HS-27A (cell line): ENCODE results near the gene RUFY1.

Experiments used
- DNase-seq: peaks from one replicate; pipeline ENCODE4 v3.0.0-alpha.2; 2012; ENCODE audit warnings: low read depth, missing footprints

The RUFY1 gene

DNA sequence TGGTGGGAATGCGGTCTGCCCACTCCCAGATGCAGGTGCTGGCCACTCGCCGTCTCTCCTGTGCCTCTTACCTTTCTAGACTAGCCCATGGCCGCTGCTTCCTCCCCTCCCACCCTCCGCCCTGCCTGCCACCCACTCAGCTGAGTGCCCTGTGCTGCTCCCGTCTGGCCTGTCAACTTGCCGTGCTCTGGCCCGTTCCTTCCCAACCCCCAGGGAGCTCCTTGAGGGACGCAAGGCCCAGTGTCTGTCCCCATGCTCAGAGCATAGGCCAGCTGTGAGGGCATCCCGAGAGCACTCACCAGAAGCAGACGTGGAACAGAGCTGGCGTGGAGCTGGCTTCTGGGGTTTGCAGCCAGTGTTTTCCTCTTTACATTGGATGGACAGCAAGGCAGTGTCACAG, 53.0 kb downstream of the RUFY1 start:
- no peak for DNase-seq

- DNase-seq, result no peak
Measured at GRCh38 chr5:179605026-179605833, 54.9 kb downstream of the RUFY1 start.

- DNase-seq, result no peak
Measured at GRCh38 chr5:179606071-179606909, 55.9 kb downstream of the RUFY1 start.

DNA sequence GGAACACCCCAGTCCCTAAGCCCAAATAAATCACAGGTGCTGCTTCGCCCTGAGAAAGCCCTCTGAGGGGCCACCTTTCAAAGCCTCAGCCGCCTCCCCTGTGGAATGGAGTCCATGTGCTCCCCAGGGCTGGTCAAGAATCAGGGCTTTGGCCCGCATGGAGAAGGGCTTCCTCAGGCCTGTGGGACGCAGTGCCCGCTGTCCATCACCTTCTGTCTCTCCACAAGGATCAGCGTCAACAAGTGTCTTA, 56.5 kb downstream of the RUFY1 start:
- DNase-seq, result no peak

DNA sequence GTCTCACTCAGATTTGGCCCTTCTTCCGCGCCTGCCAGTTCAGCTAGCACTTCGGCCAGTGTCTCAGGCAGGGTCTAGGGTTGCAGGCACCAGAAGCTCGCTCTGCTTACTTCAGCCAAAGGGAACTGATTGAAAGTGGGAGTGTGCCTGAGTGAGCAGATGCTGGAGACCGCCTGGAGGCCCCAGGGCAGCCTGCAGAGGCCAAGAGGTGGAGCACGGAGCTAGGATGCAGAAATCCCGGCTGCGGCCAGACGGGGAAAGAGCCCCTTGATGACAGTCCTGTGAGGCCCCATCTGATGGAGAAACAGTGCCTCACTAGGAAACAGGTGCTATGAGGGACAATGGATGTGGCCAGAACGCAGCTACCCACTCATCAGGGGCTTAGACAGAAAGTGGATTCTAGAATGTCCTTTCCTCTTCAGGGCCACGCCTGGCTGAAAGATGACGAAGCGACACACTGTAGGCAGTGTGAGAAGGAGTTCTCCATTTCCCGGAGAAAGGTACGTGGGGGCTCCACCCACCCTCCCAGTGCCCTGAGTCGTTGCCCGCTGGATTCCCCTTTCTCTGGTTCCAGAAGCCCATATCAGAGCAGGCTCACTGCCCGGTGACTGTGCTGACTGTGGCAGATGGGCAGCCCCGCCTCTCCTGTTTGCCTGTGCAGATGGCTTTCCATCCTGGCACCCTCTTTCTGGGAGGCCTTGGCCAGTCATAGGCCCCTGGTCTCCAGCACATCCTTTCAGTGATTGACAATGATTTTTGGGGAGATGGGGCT, 57.0 kb downstream of the RUFY1 start:
- no peak for DNase-seq

DNA sequence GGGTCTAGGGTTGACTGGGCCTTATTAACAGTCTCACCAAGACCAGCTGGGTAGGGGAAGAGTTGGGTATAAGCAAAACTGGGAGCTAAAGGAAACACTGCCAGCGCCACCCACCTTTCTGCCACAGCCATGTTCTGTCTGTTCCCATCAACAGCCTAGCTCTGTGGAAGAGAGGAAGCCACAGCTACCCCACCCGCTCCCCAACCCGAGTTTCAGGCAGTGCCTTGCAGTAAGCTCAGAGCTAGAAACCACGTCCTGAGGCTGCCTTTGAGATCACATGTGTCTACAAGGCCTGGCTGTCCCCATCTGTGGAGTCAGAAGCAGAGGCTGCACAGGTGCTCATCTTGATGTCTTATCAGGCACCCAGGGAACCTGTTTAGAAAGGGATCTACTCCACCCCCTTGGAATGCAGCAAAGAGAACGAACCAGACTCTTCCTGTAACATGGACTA, 57.8 kb downstream of the RUFY1 start:
- DNase-seq, result no peak

- no peak for DNase-seq
Measured at GRCh38 chr5:179609834-179610108, 59.4 kb downstream of the RUFY1 start.

GRCh38 chr5:179610109-179610902, 60.0 kb downstream of the RUFY1 start:
- no peak for DNase-seq

DNA sequence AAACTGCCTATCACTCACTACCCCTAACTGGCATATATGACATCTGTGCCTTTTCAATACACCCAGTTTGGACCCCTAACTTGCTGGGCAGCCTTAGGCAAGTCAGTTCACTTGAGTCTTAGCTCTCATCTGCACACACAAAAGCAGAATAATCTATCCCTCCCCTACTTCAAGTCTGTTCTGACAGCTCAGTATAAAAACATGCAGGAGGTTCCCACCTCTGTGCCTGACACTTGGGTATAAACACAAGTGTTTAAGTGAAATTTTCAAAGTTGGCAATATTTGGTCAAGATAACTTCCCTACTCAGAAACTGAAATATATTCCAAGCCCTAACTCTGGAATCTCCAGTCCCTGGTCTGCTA, 60.5 kb downstream of the RUFY1 start:
- DNase-seq, result no peak

DNA sequence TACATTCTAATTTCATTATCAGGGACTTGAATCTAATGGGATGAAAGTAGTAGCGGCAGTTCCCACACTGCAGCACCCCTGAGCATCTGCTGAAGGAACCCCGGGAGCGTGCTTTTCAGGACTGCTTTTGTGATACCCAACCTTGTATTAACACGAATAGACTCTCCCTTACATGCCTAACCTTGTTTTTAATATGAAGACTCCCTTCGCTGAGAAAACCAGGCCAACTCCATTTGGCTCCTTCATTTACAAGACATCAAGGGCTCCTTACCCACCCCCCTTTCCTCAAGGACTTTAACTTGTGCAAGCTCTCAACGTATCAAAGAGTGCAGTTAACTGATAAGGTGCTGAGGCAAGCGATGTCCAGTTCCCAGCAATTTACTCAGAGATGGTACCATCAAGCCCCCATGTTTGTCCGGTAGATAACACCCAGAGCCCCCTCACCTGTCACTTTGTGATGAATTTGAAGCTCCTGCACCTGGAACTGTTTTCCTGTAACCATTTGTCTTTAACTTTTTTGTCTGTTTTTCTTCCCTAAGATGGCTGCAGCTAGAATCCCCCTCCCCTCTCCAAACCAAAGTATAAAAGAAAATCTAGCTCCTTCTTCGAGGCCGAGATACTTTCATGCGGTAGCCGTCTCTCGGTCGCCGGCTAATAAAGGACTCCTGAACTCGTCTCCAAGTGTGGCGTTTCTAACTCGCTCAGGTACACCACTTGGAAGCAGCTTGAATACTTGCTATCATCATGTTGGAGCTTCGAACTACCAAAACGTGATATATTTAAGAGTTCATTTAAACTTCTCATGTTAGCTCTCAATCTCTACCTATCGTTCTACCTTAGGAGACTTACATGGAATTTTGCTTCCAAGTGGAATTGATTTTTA, 62.5 kb downstream of the RUFY1 start:
- no peak for DNase-seq

GRCh38 chr5:179613460-179614071, 63.2 kb downstream of the RUFY1 start:
- no peak for DNase-seq

GRCh38 chr5:179614745-179615144, 64.4 kb downstream of the RUFY1 start:
- DNase-seq, result no peak

- no peak for DNase-seq
Measured at GRCh38 chr5:179615203-179615602, 64.8 kb downstream of the RUFY1 start.

GRCh38 chr5:179616002-179616594, 65.7 kb downstream of the RUFY1 start:
- DNase-seq, result no peak

DNA sequence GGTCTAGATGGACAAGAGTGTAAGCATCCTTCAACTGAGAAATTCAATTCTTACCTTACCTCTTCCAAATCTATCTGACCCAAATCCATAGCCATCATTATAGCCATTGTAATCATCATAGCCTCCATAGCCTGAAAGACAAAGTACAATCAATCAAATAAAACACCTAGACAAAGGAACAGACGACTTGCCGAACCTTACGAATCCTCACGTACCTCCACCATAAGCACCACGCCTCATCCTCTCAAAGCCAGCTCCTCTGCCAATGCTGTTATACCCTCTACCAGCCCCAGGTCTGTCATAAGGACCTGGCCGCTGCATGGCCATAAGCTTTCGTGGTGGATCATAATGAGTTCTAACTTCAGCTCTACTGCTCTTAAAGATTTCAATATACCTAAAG, 67.6 kb downstream of the RUFY1 start:
- no peak for DNase-seq

DNA sequence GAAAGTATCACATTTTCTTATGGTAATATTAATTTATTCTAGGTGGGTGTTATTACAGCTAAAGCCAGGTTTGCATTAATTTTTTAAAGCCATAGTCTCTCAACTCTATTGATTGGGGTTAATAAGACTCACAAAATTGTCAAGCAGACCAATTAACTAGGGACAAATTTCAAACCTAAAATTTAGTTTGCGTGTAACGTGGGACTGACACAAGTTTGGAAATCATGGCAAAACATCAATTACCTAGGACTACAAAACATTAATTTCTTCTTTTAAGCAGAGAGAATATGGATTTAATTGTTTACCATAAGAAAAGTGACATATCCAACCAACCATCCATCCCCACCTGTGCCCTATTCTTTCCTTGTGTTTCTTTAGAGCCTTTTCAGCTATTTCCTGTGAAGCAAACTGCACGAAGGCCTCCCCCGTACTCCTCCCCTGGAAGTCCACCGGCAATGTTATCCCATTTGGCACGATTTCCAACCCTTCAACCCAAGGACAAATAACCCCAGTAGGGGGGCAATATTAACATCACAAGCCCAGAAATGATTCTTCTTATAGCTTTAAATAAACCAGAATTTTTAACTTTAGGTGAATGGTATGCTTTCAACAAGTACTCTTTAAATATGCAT, 68.7 kb downstream of the RUFY1 start:
- no peak for DNase-seq

DNA sequence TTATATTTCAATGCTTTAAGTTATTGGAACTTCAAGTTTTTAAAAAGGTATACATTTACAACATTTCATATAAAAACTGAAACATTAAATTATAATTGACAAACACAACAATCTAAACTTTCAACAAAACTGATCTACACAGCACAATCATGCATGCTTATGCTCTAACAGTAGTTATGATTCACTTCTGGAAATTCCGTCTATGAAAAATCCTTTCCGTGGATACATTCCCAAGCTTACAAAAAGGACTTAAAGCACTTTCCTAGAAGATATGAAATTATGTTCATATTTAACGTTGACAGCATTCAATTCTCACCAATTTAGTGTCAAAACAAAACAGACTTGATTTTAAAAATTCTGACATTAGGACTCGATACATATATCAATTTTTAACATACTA, 69.4 kb downstream of the RUFY1 start:
- DNase-seq, result no peak

DNA sequence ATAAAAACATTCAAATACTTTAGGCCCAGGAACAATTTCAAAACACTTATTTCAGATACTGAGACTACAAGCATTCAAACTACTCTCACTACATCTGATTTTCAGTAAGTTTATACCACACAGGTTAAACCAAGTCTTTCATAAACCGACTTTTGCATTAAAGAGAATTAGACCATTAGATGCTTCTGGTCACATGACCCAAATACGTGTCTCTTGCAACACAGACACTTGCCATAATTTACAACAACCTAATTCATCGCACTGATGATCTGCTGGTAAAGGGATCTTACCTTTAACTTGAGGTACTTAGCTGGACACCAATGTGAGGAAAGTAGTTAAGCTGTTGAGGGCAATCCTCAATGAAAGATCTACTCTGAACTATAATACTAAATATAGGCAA, 69.9 kb downstream of the RUFY1 start:
- no peak for DNase-seq

DNA sequence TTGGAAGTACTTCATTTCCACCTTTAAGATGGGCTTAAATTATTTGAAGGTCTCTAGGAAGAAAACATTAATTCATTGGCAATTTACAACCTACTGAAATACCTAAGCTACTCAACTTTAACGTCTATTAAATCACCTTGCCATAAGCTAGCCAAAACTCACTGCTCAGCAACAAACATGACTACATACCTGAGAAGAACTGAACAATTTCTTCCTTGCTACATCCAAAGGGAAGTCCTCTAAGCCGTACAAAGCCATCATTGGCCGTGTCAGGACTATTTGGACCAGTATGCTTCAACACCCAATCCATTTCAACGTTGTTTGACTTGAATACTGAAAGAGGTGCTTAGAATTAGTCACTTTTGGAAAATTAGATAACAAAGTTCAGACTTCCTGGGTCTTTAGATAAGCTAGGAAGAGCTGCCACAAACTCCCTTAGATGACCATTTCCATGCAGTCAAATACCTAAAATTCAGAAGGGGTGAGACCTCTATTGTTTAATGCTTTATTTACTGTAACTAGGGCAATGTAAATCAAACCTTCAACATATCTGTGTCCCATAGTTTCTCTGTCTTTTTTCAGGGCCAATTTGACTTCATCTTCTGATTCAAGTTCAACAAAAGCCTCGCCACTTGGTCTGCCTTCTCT, 70.5 kb downstream of the RUFY1 start:
- no peak for DNase-seq
